Endometrium (tissue), 2 donors: ENCODE data around the gene THAP11.
A peak's percentile ranks its signal among the peaks of the same experiment; 100 is the strongest.

Experiments
- FAIRE-seq: peaks from 2 replicates; lab custom pipeline; 2012; peaks lifted over from hg19 to GRCh38; lab: Jason Lieb, UNC
- donor health status: control.
- donor health status: control.

Gene THAP11

DNA sequence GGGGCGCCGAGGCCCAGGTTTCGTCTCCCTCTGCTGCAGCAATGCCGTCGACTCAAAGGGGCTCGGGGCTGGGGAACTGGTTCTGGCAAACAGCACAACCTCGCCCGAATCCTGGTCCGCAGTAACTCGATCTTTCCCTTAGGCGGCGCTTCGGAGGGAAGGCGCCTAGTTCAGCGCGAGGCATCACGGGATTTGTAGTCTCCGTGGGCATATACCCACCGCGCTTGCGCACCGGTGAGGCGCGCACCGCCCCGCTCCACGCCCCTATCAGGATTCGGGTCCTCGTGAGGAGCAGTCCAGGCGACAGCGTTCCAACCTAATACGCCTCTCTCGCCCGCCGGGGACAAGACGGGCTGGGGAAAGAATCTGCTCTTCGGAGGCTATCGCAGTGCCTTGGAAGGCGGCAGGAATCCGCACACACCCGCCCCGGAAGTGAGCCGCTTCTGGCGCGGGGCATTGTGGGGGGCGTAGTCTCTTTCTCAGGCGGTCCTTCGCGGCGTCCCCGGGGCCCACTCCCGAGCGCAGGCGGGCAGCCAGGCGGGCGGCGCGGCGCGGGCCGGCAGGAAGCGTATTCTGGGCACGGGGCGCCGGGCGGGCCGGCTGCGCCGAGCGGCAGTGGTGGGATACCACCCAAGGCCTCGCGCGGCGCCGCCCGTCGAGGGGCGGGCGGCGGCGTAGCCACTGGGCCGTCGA lies at the start of gene THAP11:
THAP11 (plus strand) TSS at position 505 of the 693 bp plus-strand sequence. CDS start 235 bp downstream, outside the sequence.
- FAIRE-seq, result no peak

DNA sequence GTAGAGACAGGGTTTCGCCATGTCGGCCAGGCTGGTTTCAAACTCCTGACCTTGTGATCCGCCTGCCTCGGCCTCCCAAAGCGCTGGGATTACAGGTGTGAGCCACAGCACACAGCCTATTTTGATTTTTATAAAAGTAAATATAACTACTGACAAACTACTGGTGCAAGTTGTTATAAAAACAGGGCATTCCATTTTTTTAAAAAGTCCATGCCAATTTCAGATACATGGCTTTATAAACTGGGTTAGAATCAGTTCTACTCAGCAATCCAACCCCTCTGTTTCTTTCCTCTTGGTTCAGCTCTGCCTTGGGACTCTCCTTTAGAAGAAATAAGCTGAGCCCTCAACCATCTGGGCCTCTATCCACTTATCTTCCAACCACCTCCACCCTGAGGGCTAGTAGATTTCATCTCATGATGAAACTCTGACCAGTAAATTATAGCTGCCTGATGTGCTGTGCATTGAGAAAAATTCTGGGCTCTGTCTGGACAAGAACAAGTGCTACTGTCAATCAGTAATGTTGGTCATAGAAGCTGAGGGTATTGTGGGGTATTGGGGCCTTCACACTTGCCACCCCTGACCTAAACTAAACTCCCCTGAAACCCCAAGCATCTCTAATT lies 45.9 kb upstream of the THAP11 start:
- no peak for FAIRE-seq

DNA sequence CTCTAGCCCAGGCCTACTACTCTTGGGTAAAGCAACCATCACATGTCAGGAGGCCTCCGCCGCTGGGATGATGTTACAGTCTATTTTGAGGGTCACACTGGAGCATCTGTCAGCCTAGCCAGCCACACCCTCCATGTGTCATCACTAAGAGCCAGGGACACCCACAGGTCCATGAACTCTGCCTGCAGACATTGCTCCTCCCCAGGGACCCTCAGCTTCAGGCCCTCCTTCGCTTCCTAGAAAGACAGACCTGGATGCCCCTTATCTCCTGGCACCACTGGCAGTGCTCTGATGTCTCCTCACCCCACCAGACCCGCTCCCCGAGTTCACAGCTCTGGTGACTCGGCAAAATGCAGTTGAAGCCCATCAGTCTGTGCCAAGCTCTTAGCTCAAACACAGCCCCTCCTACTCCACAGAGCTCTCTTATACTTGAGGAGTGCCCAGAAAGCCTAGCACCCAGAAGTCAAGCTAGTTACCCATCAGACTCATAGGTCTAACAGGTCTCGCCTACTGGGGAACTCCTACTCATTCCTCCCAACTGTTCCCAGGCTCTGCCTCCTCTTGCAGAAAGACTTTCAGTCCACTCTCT lies 41.7 kb upstream of the THAP11 start:
- FAIRE-seq, result no peak

DNA sequence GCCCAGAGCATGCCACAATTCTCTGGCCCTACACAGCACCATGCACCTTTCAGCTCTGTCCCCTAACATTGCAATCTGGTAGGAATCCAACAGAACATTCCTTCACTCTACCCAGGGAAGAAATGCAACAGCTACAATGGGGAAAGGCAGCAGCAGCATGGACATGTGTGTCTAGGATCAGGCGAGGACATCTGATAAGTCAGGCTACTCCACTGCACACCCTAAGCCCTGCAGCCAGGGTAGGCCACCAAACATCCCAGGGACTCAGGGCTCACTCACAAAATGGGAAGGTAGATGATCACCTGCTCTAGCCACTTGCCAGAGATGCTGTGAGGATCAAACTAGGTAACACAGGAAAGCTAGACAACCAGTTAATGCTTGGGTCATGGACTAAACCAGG lies 40.9 kb upstream of the THAP11 start:
- no peak for FAIRE-seq

DNA sequence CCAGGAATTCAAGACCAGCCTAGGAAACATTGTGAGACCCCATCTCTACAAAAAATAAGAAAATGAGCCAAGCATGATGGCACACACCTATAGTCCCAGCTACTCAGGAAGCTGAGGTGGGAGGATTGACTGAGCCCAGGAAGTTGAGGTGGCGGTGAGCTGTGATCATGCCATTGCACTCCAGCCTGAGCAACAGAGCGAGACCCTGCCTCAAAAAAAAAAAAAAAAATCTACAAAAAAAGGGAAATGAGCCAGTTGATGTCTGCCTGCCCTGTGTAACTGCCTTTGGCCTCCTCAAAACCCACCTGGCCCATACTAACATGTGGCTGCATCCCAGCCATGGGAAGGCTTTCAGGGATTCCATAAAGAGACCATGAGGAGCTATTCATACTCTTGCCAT lies 40.2 kb upstream of the THAP11 start:
- FAIRE-seq, result no peak

DNA sequence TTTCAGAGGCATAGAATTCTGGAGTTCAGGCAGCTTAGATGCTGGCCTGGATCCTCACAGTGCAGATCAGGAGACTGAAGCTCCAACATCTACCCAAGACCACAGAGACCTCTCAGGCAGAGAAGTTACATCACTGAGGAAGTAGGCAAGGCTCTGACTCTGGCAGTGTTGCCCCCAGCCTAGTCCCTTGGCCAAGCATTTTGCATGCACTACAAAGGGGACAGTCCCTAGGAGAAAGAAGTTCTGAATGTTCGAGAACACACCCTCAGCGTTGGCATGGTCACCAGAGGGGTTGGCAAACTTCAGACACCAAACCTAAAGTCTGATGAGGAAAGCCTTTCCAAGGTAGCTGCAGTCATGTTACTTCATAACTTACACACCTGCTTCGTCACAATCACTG lies 38.2 kb upstream of the THAP11 start:
- FAIRE-seq, result no peak

DNA sequence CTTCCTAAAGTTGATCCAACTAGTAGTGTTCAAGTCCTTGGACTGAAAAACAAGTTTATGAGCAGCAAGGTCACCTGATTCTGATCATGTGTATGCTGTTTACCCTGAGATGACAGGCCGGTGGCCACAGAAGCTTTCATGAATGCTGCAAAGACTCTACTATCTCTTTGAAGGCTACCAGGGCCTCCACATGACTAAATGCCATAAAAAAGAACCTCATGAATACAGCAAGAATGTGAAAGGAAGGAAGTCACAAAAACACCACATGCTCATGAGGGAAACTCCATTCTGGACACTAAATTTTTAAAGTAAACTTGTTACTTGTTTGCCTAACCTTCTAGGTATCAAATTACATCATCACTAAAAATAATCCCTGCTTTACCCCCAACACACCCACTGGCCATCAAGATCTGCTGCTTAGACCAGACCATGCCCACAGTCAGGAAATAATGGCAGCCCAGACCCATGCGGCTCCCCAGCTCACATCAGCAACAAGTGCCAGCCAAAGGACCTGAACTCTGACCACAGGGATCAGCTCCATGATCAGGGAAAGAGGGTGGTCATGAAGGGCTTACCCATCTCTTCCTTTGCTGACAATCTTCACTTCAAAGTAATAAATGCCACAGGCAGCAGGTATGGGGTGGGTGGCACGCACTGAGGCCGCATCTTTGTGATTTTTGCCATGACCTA lies 37.1 kb upstream of the THAP11 start:
- no peak for FAIRE-seq

DNA sequence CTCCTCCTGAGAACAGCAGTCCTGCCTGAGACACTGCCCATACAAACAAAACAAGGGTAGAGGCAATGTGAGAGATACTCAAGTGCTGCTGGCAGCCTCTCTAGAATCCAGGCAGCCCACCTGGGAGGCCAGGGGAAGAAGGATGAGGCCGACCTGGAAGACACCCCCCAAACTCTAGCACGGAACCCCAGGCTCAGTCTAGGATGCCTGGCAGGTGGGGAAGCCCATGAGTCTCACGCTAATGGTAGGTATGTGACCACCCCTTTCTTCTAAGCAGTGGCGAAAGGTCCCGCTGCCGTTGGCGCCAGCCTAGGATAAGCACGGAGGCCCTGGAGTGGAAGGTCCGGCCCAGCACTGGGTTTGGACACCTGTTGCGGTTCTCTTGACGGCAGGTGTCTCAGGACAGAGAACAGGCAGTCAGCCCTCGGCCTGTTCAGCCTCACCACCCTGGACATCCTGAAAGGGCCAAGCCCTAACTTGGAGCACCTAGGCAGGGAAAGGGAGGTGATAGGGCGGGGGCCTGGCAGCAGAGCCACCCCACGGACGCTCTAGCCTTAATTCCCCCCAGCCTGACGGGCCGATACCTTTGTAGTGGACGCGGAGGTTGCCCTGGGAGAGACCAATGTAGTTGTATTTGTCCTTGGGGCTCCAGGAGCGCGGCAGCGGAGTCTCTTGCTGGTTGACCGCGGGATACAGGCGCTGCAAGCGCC lies 36.2 kb upstream of the THAP11 start:
- FAIRE-seq, result no peak

DNA sequence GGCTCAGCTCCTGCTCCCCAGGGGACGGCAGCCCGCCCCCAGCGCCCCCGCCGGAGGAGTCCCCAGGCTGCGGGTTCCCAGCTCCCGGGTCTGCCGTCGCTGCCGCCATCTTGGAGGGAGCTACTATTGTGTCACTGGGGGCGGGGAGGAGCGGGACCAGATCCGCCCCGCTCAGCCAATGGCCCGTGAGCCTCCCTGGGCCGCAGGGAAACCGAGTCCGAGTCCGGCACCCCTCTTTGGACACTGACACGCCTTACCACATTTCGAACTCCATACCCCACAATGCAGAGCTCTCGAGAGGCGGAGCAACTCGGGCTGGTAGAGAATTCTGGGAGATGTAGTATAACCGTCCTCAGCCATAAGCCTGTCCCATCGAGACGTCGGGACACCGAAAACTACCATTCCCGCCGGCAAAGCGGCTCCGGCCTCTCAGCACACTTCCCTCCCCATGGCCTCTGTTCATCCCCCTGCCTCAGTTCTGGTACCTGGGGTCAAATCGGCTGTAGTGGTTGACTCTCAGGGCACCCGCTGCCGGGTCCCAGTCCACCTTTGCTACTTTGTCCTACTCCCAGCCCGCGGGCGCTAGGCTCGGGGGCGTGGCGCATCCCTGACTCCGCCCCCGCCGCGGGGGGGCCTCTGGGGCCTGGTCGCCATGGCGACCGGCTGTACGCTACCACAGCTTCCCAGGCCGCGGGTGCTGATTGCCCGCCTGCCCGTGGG lies 35.5 kb upstream of the THAP11 start, which contains the start of the genes RANBP10 and TSNAXIP1:
RANBP10 (minus strand) TSS at position 133 of the 720 bp plus-strand sequence; CDS start at position 109, 24 bp downstream.
TSNAXIP1 (plus strand) TSS at position 462 of the 720 bp plus-strand sequence. CDS start 261 bp downstream, outside the sequence.
- FAIRE-seq, result peak; percentile 98

DNA sequence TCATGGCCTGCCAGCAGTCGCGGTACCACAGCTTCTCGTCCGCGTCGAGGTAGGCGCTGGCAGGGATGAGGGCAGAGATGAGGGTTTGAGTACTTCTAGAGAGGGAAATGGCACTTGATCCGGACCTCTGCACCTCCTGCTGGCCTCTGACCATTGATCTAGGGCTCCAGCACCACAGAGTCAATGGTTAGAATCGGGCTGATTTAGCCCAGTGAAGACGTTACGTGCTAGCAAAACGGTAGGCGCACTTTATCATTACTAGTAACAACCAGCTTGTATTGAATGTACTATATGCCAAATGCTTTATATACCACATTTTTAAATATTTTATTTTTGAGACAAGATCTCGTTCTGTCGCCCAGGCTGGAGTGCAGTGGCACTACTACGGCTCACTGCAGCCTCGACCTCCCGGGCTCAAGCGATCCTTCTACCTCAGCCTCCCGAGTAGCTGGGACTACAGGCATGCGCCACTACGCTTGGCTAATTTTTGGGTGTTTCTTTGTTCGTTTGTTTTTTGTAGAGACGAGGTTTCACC lies 34.9 kb upstream of the THAP11 start:
- no peak for FAIRE-seq

DNA sequence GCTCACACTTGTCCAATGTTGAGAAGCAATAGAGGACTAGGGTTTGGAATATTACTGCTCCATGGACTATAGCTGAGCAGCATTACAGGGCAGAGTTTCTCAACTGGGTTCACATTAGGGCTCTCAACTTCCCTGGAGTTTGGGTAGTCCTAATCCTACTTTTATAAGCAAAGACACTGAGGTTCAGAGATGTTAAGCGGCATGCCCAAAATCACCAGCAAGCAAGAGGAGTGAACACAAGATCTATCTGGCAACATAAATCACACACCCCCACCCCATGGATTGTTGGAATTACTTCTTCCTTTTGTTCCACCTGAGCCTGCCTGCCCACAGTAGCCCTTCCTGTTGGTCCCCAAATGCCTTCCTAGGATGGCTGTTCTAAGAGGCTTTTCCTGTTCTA lies 30.2 kb upstream of the THAP11 start:
- FAIRE-seq, result no peak

DNA sequence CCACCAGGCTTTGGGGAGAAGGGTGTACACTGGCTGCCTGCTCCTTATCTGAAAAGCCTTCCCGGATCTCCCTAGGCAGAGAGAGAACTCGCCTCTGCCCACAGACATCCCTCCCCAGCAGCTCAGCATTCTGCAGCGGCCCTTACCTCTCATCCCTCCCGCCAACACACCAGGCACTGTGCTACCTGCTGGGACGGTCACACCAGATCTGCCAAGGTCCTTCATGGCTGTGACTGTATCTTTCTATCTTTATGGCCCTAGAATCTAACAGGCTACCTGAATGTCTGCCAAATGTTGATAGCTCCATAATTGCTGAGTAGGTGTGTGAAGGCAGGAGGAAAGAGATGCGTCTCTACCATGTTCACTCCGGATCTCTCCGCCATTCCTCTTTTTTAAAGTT lies 27.6 kb upstream of the THAP11 start:
- FAIRE-seq, result no peak

DNA sequence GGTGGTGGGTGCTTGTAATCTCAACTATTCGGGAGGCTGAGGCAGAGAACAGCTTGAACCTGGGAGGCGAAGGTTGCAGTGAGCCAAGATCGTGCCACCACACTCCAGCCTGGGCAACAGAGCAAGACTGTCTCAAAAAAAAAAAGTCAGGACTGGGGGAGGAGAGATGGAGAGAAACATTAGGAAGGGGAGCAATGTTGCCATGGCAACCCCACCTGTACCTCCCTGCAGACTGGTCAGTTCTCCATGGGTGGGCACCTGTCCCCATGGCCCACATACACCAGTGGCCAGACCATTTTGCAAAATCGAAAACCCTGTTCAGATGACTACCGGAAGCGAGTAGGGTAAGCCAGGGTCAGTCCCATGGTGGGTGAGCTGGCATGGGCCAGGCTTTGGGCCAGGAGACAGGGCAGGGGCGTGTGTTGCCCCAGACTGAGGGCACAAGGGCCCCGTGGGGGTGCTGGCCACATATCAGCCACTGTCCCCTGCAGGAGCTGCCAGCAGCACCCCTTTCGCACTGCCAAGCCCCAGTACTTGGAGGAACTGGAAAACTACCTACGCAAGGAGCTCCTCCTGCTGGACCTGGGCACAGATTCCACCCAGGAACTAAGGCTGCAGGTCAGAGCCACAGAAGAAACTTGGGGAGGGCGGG lies 21.4 kb upstream of the THAP11 start:
- no peak for FAIRE-seq

DNA sequence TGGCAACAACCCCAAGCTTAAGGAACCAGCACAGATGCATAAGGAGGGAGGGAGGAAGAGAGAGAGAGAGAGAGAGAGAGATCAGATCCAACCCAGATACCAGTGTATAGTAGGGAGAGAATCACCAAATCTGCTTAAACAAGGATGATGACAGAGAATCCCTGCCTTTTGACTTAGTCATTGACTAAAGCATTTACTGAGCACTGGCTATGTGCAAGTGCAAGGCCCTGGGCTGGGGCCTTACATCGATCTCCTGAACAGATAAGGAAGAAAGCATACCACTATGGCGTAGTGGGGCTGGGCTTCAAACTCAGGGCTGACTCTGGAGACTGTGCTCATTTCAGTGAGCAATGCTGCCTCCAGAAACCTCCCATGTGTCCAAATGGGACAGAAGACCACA lies 19.6 kb upstream of the THAP11 start:
- FAIRE-seq, result no peak

DNA sequence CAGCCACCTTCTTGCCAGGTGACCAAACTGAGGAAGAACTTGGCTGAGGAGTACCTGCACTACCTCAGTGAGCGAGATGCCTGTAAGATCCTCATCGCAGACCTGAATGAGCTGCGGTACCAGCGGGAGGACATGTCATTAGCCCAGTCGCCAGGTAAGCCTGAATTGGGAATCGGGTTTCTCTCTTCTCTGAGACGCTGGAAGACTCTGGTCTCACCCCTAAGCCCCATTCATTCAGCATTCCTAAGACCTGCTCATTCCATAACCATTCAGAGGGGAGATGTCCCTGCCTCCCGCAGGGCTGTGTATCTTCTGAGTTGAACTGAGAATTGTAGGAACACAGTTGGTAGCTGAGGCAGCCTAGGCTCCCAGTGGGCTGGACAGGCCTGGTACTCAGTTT lies 17.0 kb upstream of the THAP11 start:
- FAIRE-seq, result no peak

DNA sequence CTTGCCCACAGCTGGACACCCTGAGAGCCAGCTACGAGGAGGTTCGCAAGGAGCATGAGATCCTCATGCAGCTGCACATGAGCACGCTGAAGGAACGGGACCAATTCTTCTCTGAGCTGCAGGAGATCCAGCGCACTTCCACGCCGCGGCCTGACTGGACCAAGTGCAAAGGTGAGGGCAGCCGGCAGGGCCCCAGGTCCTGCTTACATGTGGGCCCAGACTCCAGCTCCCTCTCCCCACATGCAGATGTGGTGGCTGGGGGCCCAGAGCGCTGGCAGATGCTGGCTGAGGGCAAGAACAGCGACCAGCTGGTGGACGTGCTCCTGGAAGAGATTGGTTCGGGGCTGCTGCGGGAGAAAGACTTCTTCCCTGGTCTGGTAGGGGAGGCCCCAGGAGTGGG lies 16.2 kb upstream of the THAP11 start:
- no peak for FAIRE-seq

DNA sequence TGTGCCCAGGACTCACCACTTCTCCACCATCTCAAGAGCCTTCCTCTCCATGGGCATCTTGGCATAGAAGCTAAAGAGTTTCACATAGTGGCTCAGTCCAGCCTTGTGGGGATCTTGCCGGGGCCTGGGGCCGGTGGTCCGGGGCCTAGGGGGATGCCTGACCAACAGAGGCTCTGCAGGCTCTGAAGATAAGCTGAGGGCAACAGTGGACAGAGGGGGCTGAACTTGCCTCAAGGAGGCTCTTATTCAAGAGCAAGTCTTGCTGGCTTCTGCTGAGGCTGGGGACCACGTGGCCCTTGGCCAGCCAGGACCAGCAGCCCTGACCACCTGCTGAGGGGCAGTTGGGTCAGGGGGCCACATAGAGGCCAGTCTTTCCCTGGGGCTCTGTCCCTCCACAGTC lies 13.5 kb upstream of the THAP11 start:
- FAIRE-seq, result no peak

DNA sequence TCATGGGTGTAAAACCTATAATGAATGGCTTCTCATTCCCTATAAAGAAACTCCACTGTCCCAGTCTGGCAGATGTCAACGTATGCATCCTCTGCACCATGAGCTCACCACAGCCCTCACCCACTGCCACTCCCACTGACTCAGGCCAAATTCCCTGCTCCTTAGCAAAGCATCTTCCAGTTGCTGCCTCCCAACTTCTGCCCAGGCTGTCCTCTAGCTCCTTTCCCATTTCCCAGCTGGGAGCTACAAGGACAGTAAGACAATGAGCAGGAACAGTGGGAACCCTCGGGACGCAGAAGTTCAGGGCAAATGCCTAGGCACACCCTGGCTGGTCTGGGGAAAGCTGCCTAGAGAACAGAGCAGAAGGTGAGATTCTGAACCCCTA lies 9.1 kb upstream of the THAP11 start:
- FAIRE-seq, result no peak

DNA sequence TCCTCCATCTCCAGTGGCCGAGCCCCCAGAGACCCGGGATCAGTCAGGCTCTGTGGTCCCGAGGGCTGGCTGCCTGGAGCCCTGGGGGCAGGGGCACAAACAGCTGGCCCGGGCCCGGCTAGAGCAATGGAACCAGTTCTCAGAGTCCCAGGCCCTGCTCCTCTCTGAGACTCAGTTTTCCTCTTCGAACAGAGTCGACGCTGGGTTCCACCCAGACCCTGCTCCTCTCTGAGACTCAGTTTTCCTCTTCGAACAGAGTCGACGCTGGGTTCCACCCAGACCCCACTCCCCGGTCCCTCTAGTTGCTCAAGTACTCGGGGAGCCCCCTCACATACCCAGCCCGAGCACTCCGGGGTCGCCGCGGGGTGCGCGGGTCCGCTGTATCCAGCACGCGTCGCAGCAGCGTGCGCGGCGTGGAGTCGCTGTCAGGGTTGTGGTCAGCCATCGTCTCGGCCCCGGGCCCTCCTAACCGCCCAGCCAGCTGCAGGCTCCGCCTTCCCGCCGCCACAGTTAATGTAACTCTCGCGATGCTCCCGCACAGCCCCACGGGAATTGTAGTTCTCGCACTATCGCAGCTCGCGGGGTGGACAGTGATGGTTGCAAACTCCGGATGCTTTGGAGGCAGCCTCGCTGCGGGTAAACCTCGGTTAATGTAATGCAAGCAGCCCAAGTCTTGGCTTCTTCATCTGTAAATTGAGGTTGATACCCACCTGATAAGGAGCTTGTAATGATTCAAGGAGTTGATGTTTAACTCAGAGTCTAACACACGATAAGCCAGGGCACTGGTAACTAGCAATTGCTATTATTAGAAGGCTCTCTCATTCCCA lies 8.5 kb upstream of the THAP11 start:
- no peak for FAIRE-seq

DNA sequence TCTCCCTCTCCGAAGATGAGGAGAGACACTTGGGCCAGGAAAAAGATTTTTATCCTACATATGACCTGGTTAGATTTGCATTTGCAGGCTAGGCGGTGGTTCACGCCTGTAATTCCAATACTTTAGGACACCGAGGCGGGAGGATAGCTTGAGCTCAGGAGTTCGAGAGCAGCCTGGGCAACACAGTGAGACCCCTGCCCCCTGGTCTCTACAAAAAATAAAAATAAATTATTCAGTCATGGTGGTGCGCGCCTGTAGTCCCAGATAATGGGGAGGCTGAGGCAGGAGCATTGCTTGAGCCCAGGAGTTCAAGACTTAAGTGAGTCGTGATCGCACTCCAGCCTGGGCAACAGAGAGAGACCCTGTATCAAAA lies 7.9 kb upstream of the THAP11 start:
- FAIRE-seq, result no peak
